HepG2 (cell line): ENCODE results near the gene MON1A. TPM values are rescaled to one million over a fixed set of nuclear protein-coding genes. Genes with fewer than 3 reads are reported as not detected.

Experiments
- BRCA1 ChIP-seq: sonication (generic); formaldehyde crosslinking; IDR thresholded peaks from 2 replicates; pipeline ENCODE4 v1.4.0; 2020; ENCODE audit warnings: missing genetic modification reagents
- FOXK2 ChIP-seq: fragments of 450-650 bp; IDR thresholded peaks from 2 replicates; pipeline ENCODE4 v1.6.1; 2016
- HDAC6 ChIP-seq: fragments of 200-600 bp; sonication (generic); IDR thresholded peaks from 2 replicates; pipeline ENCODE4 v1.7.0; 2017; ENCODE audit warnings: mild to moderate bottlenecking, antibody characterized with exemption, low read length, low read depth
- NFATC3 ChIP-seq: sonication (generic); formaldehyde crosslinking; IDR thresholded peaks from 2 replicates; pipeline ENCODE4 v1.5.1; 2020; ENCODE audit warnings: mild to moderate bottlenecking, missing genetic modification reagents
- PAWR ChIP-seq: sonication (generic); formaldehyde crosslinking; IDR thresholded peaks from 2 replicates; pipeline ENCODE4 v1.4.0; 2020; ENCODE audit warnings: missing genetic modification reagents, mild to moderate bottlenecking, borderline replicate concordance
- RFX1 ChIP-seq: fragments of 450-650 bp; IDR thresholded peaks from 2 replicates; pipeline ENCODE4 v1.6.1; 2017
- SIX4 ChIP-seq: sonication (generic); formaldehyde crosslinking; IDR thresholded peaks from 2 replicates; pipeline ENCODE4 v1.4.0; 2020; ENCODE audit warnings: missing genetic modification reagents
- SOX6 ChIP-seq, 2 experiments: fragments of 450-650 bp in 1 of 2; sonication (generic) in 1 of 2; formaldehyde crosslinking in 1 of 2; IDR thresholded peaks; 2 replicates each; pipeline versions ENCODE4 v1.4.0 to v1.6.1; 2017 to 2020; ENCODE audit warnings: antibody characterized with exemption in 1 of 2, mild to moderate bottlenecking in 1 of 2, missing genetic modification reagents in 1 of 2
- TRIM24 ChIP-seq: sonication (generic); formaldehyde crosslinking; IDR thresholded peaks from 2 replicates; pipeline ENCODE4 v1.8.0; 2022; ENCODE audit warnings: mild to moderate bottlenecking, missing genetic modification reagents
- XBP1 ChIP-seq: sonication (generic); formaldehyde crosslinking; IDR thresholded peaks from 2 replicates; pipeline ENCODE4 v1.5.0; 2020; ENCODE audit warnings: missing genetic modification reagents
- ZFP37 ChIP-seq: sonication (generic); formaldehyde crosslinking; IDR thresholded peaks from 2 replicates; pipeline ENCODE4 v1.4.0; 2020; ENCODE audit warnings: missing genetic modification reagents, borderline replicate concordance
- ZNF12 ChIP-seq: sonication (generic); formaldehyde crosslinking; IDR thresholded peaks from 2 replicates; pipeline ENCODE4 v1.5.0; 2020; ENCODE audit warnings: missing genetic modification reagents
- ZNF350 ChIP-seq: sonication (generic); formaldehyde crosslinking; IDR thresholded peaks from 2 replicates; pipeline ENCODE4 v1.4.0; 2020; ENCODE audit warnings: mild to moderate bottlenecking, low read depth, missing genetic modification reagents, borderline replicate concordance
- ZNF441 ChIP-seq: sonication (generic); formaldehyde crosslinking; IDR thresholded peaks from 2 replicates; pipeline ENCODE4 v1.7.0; 2021; ENCODE audit warnings: missing genetic modification reagents, borderline replicate concordance
- ZNF484 ChIP-seq: sonication (generic); formaldehyde crosslinking; IDR thresholded peaks from 2 replicates; pipeline ENCODE4 v1.5.1; 2020; ENCODE audit warnings: mild to moderate bottlenecking, low read depth, missing genetic modification reagents, borderline replicate concordance
- ZNF567 ChIP-seq: sonication (generic); formaldehyde crosslinking; IDR thresholded peaks from 2 replicates; pipeline ENCODE4 v1.8.1; 2023; ENCODE audit warnings: mild to moderate bottlenecking, missing genetic modification reagents, borderline replicate concordance
- ZNF614 ChIP-seq: IDR thresholded peaks from 2 replicates; pipeline ENCODE4 v1.6.1; 2018; ENCODE audit warnings: missing biosample characterization, missing genetic modification reagents, inconsistent platforms, borderline replicate concordance
- ZNF749 ChIP-seq: sonication (generic); formaldehyde crosslinking; IDR thresholded peaks from 2 replicates; pipeline ENCODE4 v1.8.0; 2022; ENCODE audit warnings: mild to moderate bottlenecking, missing genetic modification reagents, moderate library complexity, borderline replicate concordance
- ZNF773 ChIP-seq: sonication (generic); formaldehyde crosslinking; IDR thresholded peaks from 2 replicates; pipeline ENCODE4 v1.4.0; 2020; ENCODE audit warnings: missing genetic modification reagents, borderline replicate concordance
- ZNF790 ChIP-seq: sonication (generic); formaldehyde crosslinking; IDR thresholded peaks from 2 replicates; pipeline ENCODE4 v1.8.0; 2022; ENCODE audit warnings: missing genetic modification reagents, mild to moderate bottlenecking, borderline replicate concordance
- polyA plus RNA-seq, 8 experiments: library from polyadenylated mRNA; depleted of rRNA in 3 of 8; stranded (reverse) in 7 of 8; unstranded in 1 of 8; fragments of >200 nt; fragmentation: Illumina TruSeq in 4 of 8; extraction: Trizol in 4 of 8; gene quantifications; 2 replicates each; pipeline versions ENCODE4 v1.2.1 to v1.2.3, GENCODE V29; 2011 to 2016; ENCODE audit warnings: low read depth in 4 of 8, missing spikeins in 1 of 8, mixed read lengths in 1 of 8; ENCODE audit not compliant: insufficient read depth in 1 of 8
- total RNA-seq, 5 experiments: library from RNA; depleted of rRNA; stranded (reverse); fragments of >200 nt; fragmentation: Illumina TruSeq; extraction: Trizol; gene quantifications; 2 replicates each; pipeline ENCODE4 v1.2.3, GENCODE V29; 2016; ENCODE audit warnings: low read depth in 1 of 5
- TF ChIP-seq, protein P1 (sequence below): sonication (generic); formaldehyde crosslinking; IDR thresholded peaks from 2 replicates; pipeline ENCODE4 v1.8.1; 2023; ENCODE audit warnings: mild to moderate bottlenecking, missing genetic modification reagents
- TF ChIP-seq, protein P2 (sequence below): sonication (generic); formaldehyde crosslinking; IDR thresholded peaks from 2 replicates; pipeline ENCODE4 v1.5.0; 2020; ENCODE audit warnings: missing genetic modification reagents
- TF ChIP-seq, protein P3 (sequence below): sonication (generic); formaldehyde crosslinking; conservative IDR thresholded peaks from 2 replicates; pipeline ENCODE4 v1.8.0; 2022; ENCODE audit warnings: low read depth, missing genetic modification reagents
- TF ChIP-seq, protein P4 (sequence below): sonication (generic); formaldehyde crosslinking; conservative IDR thresholded peaks from 2 replicates; pipeline ENCODE4 v1.5.0; 2020; ENCODE audit warnings: missing genetic modification reagents
- TF ChIP-seq, protein P5 (sequence below): sonication (generic); formaldehyde crosslinking; IDR thresholded peaks from 2 replicates; pipeline ENCODE4 v1.8.0; 2022; ENCODE audit warnings: mild to moderate bottlenecking, missing genetic modification reagents, moderate library complexity

MON1A gene
- total and polyA plus RNA-seq, 2 of the 13 experiments (the other 11 are each of a cell fraction or from before 2014, with no cell fraction given), result 4.6 to 9.0 TPM

DNA sequence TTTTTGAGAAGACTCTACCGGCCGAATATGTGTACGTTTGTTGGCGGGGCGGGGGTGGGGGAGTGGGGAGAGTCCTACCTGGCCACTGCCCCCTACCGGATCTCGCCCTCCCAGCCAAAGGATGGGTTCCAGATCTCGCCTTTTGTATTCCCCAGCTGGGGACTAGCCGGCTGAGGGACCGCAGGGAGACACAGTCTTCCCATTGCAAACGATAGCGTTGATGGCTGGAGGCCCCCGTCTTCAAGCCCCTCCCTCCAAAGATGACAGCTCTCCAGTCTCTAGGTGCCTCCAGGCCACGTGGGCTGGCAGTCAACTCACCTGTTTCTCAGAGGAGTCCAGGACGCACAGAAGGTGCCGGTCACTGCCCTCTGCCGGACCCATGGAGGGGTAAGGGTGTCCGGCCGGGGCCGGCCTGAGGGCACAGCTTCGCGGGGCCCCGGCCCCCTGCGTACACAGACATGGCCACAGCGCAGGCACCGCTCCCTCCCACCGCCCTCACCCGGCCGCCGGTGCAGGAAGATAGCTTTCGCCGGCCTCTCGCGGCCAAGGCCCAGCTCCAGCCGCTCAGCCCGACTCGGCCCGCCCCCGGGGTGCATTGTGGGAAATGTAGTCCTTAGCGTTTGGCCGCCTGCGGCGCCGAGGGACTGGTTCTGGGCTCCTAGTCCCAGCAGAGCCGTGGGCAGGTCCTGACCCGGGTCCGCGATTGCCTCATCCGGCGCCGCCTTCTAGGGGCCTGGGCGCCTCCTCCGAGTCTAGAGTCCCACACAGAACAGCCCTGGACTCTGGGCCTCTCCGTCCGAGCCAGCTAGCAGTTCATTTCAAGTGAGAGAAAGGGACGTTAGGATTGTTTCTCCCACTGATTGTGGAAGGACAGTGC is at the start of gene MON1A (continued):
- TF ChIP-seq, protein P1, sequence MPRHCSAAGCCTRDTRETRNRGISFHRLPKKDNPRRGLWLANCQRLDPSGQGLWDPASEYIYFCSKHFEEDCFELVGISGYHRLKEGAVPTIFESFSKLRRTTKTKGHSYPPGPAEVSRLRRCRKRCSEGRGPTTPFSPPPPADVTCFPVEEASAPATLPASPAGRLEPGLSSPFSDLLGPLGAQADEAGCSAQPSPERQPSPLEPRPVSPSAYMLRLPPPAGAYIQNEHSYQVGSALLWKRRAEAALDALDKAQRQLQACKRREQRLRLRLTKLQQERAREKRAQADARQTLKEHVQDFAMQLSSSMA, result 0 out of 2 replicates have a peak, but pooled peaks have one; percentile 53
- TF ChIP-seq ZNF441 (CRISPR knock-in tag) (no peak; the same call in 1 of the 2 replicates), ZNF350 (CRISPR knock-in tag) (peak; percentile 95), NFATC3 (no peak), ZNF790 (CRISPR knock-in tag) (no peak), ZNF614 (CRISPR knock-in tag) (peak; percentile 87), HDAC6 (no peak), FOXK2 (no peak), SIX4 (CRISPR knock-in tag) (no peak), ZFP37 (CRISPR knock-in tag) (0 out of 2 replicates have a peak, but pooled peaks have one; percentile 50), ZNF484 (CRISPR knock-in tag) (no peak), ZNF749 (CRISPR knock-in tag) (no peak), TRIM24 (no peak), ZNF773 (no peak), ZNF567 (CRISPR knock-in tag) (no peak), ZNF12 (CRISPR knock-in tag) (peak; percentile 52; the same call in 1 of the 2 replicates), XBP1 (CRISPR knock-in tag) (no peak), PAWR (CRISPR knock-in tag) (no peak), BRCA1 (CRISPR knock-in tag) (no peak), RFX1 (no peak), SOX6 (IDR thresholded peaks at IDR 0.05) (no peak), SOX6 (CRISPR knock-in tag; IDR thresholded peaks at IDR 0.05) (peak; percentile 73; the same call in 1 of the 2 replicates)
- TF ChIP-seq, protein P2, sequence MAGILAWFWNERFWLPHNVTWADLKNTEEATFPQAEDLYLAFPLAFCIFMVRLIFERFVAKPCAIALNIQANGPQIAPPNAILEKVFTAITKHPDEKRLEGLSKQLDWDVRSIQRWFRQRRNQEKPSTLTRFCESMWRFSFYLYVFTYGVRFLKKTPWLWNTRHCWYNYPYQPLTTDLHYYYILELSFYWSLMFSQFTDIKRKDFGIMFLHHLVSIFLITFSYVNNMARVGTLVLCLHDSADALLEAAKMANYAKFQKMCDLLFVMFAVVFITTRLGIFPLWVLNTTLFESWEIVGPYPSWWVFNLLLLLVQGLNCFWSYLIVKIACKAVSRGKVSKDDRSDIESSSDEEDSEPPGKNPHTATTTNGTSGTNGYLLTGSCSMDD (CRISPR knock-in tag), result no peak
- TF ChIP-seq, protein P3, sequence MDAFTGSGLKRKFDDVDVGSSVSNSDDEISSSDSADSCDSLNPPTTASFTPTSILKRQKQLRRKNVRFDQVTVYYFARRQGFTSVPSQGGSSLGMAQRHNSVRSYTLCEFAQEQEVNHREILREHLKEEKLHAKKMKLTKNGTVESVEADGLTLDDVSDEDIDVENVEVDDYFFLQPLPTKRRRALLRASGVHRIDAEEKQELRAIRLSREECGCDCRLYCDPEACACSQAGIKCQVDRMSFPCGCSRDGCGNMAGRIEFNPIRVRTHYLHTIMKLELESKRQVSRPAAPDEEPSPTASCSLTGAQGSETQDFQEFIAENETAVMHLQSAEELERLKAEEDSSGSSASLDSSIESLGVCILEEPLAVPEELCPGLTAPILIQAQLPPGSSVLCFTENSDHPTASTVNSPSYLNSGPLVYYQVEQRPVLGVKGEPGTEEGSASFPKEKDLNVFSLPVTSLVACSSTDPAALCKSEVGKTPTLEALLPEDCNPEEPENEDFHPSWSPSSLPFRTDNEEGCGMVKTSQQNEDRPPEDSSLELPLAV, result no peak
- TF ChIP-seq, protein P4, sequence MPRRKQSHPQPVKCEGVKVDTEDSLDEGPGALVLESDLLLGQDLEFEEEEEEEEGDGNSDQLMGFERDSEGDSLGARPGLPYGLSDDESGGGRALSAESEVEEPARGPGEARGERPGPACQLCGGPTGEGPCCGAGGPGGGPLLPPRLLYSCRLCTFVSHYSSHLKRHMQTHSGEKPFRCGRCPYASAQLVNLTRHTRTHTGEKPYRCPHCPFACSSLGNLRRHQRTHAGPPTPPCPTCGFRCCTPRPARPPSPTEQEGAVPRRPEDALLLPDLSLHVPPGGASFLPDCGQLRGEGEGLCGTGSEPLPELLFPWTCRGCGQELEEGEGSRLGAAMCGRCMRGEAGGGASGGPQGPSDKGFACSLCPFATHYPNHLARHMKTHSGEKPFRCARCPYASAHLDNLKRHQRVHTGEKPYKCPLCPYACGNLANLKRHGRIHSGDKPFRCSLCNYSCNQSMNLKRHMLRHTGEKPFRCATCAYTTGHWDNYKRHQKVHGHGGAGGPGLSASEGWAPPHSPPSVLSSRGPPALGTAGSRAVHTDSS (CRISPR knock-in tag), result no peak
- TF ChIP-seq, protein P5, sequence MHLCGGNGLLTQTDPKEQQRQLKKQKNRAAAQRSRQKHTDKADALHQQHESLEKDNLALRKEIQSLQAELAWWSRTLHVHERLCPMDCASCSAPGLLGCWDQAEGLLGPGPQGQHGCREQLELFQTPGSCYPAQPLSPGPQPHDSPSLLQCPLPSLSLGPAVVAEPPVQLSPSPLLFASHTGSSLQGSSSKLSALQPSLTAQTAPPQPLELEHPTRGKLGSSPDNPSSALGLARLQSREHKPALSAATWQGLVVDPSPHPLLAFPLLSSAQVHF, result no peak
